Measurements from ENCODE around the gene SMAD6. TPM values are rescaled to one million over a fixed set of nuclear protein-coding genes. Genes with fewer than 3 reads are reported as not detected.

Gene SMAD6
- total and polyA plus RNA-seq, 9 of the 15 experiments (the other 6 are each of a cell fraction or from before 2014, with no cell fraction given): 0.10 to 15.5 (median 3.7) TPM

GRCh38 chr15:66700802-66701421 is 1.1 kb upstream of the SMAD6 start (continued):
- TF ChIP-seq ZNF511 (CRISPR knock-in tag; IDR thresholded peaks at IDR 0.05): no peak
- TF ChIP-seq BRCA1 (IDR thresholded peaks at IDR 0.05): no peak
- TF ChIP-seq BRCA1 (CRISPR knock-in tag; IDR thresholded peaks at IDR 0.05): no peak
- TF ChIP-seq HDAC6 (IDR thresholded peaks at IDR 0.05; ENCODE audit: low read depth, low read length): no peak
- no peak for TF ChIP-seq SREBF1 (IDR thresholded peaks at IDR 0.05; ENCODE audit: borderline replicate concordance, low read depth, low read length)
- no peak for TF ChIP-seq CHD4 (IDR thresholded peaks at IDR 0.05; ENCODE audit: insufficient read depth, insufficient replicate concordance, low read depth, low read length, poor library complexity, severe bottlenecking)
- TF ChIP-seq RERE (CRISPR knock-in tag; IDR thresholded peaks at IDR 0.05; ENCODE audit: borderline replicate concordance): no peak
- TF ChIP-seq ZFX (CRISPR knock-in tag; IDR thresholded peaks at IDR 0.05): no peak
- no peak for TF ChIP-seq ERF (CRISPR knock-in tag; IDR thresholded peaks at IDR 0.05)
- peak; percentile 46 to 74; a peak in 3 of 4 replicates for TF ChIP-seq MAZ (CRISPR knock-in tag; conservative IDR thresholded peaks at IDR 0.05 in 1 of 2, IDR thresholded peaks at IDR 0.05 in 1 of 2)
- TF ChIP-seq L3MBTL2 (IDR thresholded peaks at IDR 0.05): peak; percentile 63; the same call in 1 of the 2 replicates
- no peak for TF ChIP-seq NR2F6 (CRISPR knock-in tag; IDR thresholded peaks at IDR 0.05)
- no peak for TF ChIP-seq ZNF644 (tag; IDR thresholded peaks at IDR 0.05; ENCODE audit: low read depth)
- TF ChIP-seq MXD1 (CRISPR knock-in tag; IDR thresholded peaks at IDR 0.05; ENCODE audit: borderline replicate concordance, poor library complexity, severe bottlenecking): peak; percentile 33
- peak; percentile 63; the same call in 1 of the 2 replicates for TF ChIP-seq NKRF (IDR thresholded peaks at IDR 0.05; ENCODE audit: borderline replicate concordance)
- TF ChIP-seq GATAD2B (IDR thresholded peaks at IDR 0.05; ENCODE audit: borderline replicate concordance): peak; percentile 48; the same call in 1 of the 2 replicates
- no peak for TF ChIP-seq ZNF384 (IDR thresholded peaks at IDR 0.05; ENCODE audit: low read depth, low read length)

Measured in K562 (cell line).